G401 (cell line): ENCODE measurements around the gene ATP7B. TPM values are rescaled to one million over a fixed set of nuclear protein-coding genes. Genes with fewer than 3 reads are reported as not detected.
A peak's percentile ranks its signal among the peaks of the same experiment; 100 is the strongest.

Experiments used
- DNase-seq: peaks from one replicate; pipeline ENCODE4 v3.0.0-alpha.2; 2015; ENCODE audit warnings: low spot score
- in situ Hi-C: cut with HindIII; loops from 2 replicates; pipeline ENCODE4 v1.10.0; 2016; ENCODE audit warnings: low sequenced_read_pairs, mixed read lengths
- total RNA-seq: library from RNA; depleted of rRNA; stranded (reverse); fragments of >200 nt; shearing (Covaris generic); gene quantifications from 2 replicates; pipeline ENCODE4 v1.2.3, GENCODE V29; 2014

ATP7B gene
- total RNA-seq, 1 experiment from 2014 or later, result 5.8 TPM

- DNase-seq, result peak; percentile 99
- in situ Hi-C loops, result no loop called here
Observed at GRCh38 chr13:52011632-52012511, 622 bp upstream of the ATP7B start, which contains the start of gene ALG11. ALG11 (plus strand) TSS chr13:52012398; CDS start chr13:52012419, 21 bp downstream.

GRCh38 chr13:52009946-52010345, 1.3 kb downstream of the ATP7B start:
- in situ Hi-C loops, result no loop called here
- DNase-seq, result no peak

- DNase-seq, result no peak
- in situ Hi-C loops, result no loop called here
Observed at GRCh38 chr13:52006523-52007245, 4.6 kb downstream of the ATP7B start.

- DNase-seq, result no peak
- in situ Hi-C loops, result no loop called here
Observed at GRCh38 chr13:52005841-52006522, 5.3 kb downstream of the ATP7B start.

- in situ Hi-C loops, result no loop called here
- no peak for DNase-seq
Observed at GRCh38 chr13:52004511-52005170, 6.6 kb downstream of the ATP7B start.

- in situ Hi-C loops, result no loop called here
- peak; percentile 86 for DNase-seq
Observed at GRCh38 chr13:52003541-52003940, 7.7 kb downstream of the ATP7B start.

GRCh38 chr13:52002361-52002760, 8.9 kb downstream of the ATP7B start:
- DNase-seq, result no peak
- in situ Hi-C loops, result no loop called here

- in situ Hi-C loops, result no loop called here
- DNase-seq, result peak; percentile 53
Observed at GRCh38 chr13:52001120-52001731, 10.0 kb downstream of the ATP7B start.

- no peak for DNase-seq
- in situ Hi-C loops, result no loop called here
Observed at GRCh38 chr13:51999921-52000320, 11.3 kb downstream of the ATP7B start.

GRCh38 chr13:51999510-51999911, 11.7 kb downstream of the ATP7B start:
- in situ Hi-C loops, result no loop called here
- DNase-seq, result peak; percentile 82

GRCh38 chr13:51998723-51999509, 12.3 kb downstream of the ATP7B start:
- DNase-seq, result no peak
- in situ Hi-C loops, result no loop called here

- DNase-seq, result no peak
- in situ Hi-C loops, result no loop called here
Observed at GRCh38 chr13:51997641-51998330, 13.5 kb downstream of the ATP7B start.

- DNase-seq, result no peak
- in situ Hi-C loops, result no loop called here
Observed at GRCh38 chr13:51997186-51997585, 14.1 kb downstream of the ATP7B start.

GRCh38 chr13:51996641-51997040, 14.6 kb downstream of the ATP7B start:
- no peak for DNase-seq
- in situ Hi-C loops, result no loop called here

GRCh38 chr13:51995677-51996551, 15.3 kb downstream of the ATP7B start:
- in situ Hi-C loops, result no loop called here
- DNase-seq, result peak; percentile 63

GRCh38 chr13:51993713-51994112, 17.5 kb downstream of the ATP7B start:
- no peak for DNase-seq
- in situ Hi-C loops, result no loop called here
